Ovary (tissue), 9 donors: ENCODE results near the gene CITED4. TPM values are rescaled to one million over a fixed set of nuclear protein-coding genes. Genes with fewer than 3 reads are reported as not detected.

Experiments
- DNase-seq, 5 donors: peaks; one replicate each; pipeline ENCODE4 v3.0.0-alpha.2; 2019 to 2020
- H3K27ac ChIP-seq, 2 donors: fragments of 200-600 bp; one replicate each; pipeline versions ENCODE4 v1.5.1 to v1.8.0; 2019 to 2022
- H3K27me3 ChIP-seq: fragments of 200-600 bp; one replicate; pipeline ENCODE4 v1.8.0; 2022
- H3K36me3 ChIP-seq: fragments of 200-600 bp; sonication (generic); one replicate; pipeline ENCODE4 v1.5.1; 2019
- H3K4me1 ChIP-seq: one replicate; pipeline ENCODE4 v1.8.1; 2013; ENCODE audit warnings: mild to moderate bottlenecking, moderate library complexity; ENCODE audit not compliant: insufficient read depth
- H3K4me3 ChIP-seq: fragments of 200-600 bp; sonication (generic); one replicate; pipeline ENCODE4 v1.5.1; 2017
- H3K9me3 ChIP-seq, 2 donors: fragments of 200-600 bp in 1 of 2; sonication (generic) in 1 of 2; one replicate each; pipeline versions ENCODE4 v1.5.1 to v1.8.1; 2013 to 2019; ENCODE audit warnings: mild to moderate bottlenecking in 1 of 2, moderate library complexity in 1 of 2
- CTCF ChIP-seq, 3 donors: fragments of 450-650 bp in 2 of 3; fragments of 200-600 bp in 1 of 3; IDR thresholded peaks; one replicate each; pipeline versions ENCODE4 v1.5.1 to v1.8.0; 2016 to 2022; ENCODE audit warnings: antibody characterized with exemption in 3 of 3, mild to moderate bottlenecking in 1 of 3
- EP300 ChIP-seq: sonication (generic); formaldehyde crosslinking; IDR thresholded peaks from one replicate; pipeline ENCODE4 v1.6.1; 2017; ENCODE audit warnings: antibody characterized with exemption
- POLR2A ChIP-seq: fragments of 450-650 bp; IDR thresholded peaks from one replicate; pipeline ENCODE4 v1.6.1; 2017; ENCODE audit warnings: antibody characterized with exemption, mild to moderate bottlenecking, moderate library complexity
- WGBS, 3 donors: extraction: QIAGEN DNeasy Blood & Tissue Kit in 1 of 3; methylation state at CpG; one replicate each; pipeline versions ENCODE4 v1.1.5 to v1.1.7; 2013 to 2017; 5-methylcytosine and 5-hydroxymethylcytosine counted together
- intact Hi-C, 4 donors: fragments of 100-400 bp; cut with DNase I; formaldehyde crosslinking; loops; one replicate each; pipeline versions ENCODE4 v1.11.0 to v1.15.1; 2022 to 2023
- polyA plus RNA-seq, 2 donors: library from polyadenylated mRNA; stranded (reverse); fragments of 200-250 nt in 1 of 2; fragments of 350-450 nt in 1 of 2; fragmentation: Illumina TruSeq in 1 of 2; extraction: RNeasy Lipid Tissue Mini Kit (QIAGEN cat#74804) in 1 of 2; gene quantifications; one replicate each; pipeline ENCODE4 v1.2.3, GENCODE V29; 2013 to 2014
- total RNA-seq, 7 donors: library from RNA; depleted of rRNA in 2 of 7; stranded (reverse); fragments of >200 nt in 2 of 7; fragmentation: NEBNext Ultra II Directional in 3 of 7; extraction: Animal tissue kit (Norgen Biotek cat#: 25700) in 3 of 7; gene quantifications; one replicate each; pipeline versions ENCODE4 v1.1.0 to v1.2.4, GENCODE V29; 2016 to 2023
- donor health status: DM: no; HTN: no; CAD: no; lungs with moderate emphysema.
- donor health status: DM: no; HTN: no; CAD: no.
- donor health status: Bipolar disorder and iron deficiency.
- donor health status: DM: yes; HTN: yes; CAD: no.
- donor health status: DM: no; HTN: no; CAD: no.
- donor health status: DM: yes; HTN: yes; CAD: no.

Gene CITED4
- total and polyA plus RNA-seq, 9 donors, result 0.75 to 149 (median 24.2) TPM

GRCh38 chr1:40856656-40857302 is 5.4 kb downstream of the CITED4 start:
- H3K27ac ChIP-seq, result no peak overlapping the region
- DNase-seq, result no peak
- intact Hi-C loops, result no loop called here
- no peaks in the 10 kb centered on the region for H3K27me3 ChIP-seq
- peaks cover 7% of the 10 kb centered on the region for H3K4me1 ChIP-seq
- no peak overlapping the region for H3K4me3 ChIP-seq
- TF ChIP-seq CTCF (IDR thresholded peaks at IDR 0.05) (no peak), POLR2A (no peak), EP300 (no peak)
- WGBS, 3 donors, result 94 to 95% (median 94%) methylated on average over 9 of the region's 9 CpGs
- H3K9me3 ChIP-seq, result no peaks in the 10 kb centered on the region
- H3K36me3 ChIP-seq, result no peaks in the 10 kb centered on the region

GRCh38 chr1:40856116-40856515 is 6.0 kb downstream of the CITED4 start:
- intact Hi-C loops, result no loop called here
- TF ChIP-seq CTCF (IDR thresholded peaks at IDR 0.05) (no peak), EP300 (no peak), POLR2A (no peak)
- Histone ChIP-seq H3K9me3 (no peaks in the 10 kb centered on the region), H3K4me3 (no peak overlapping the region), H3K27ac (no peak overlapping the region), H3K4me1 (peaks cover 6% of the 10 kb centered on the region), H3K27me3 (no peaks in the 10 kb centered on the region), H3K36me3 (no peaks in the 10 kb centered on the region)
- 61 to 98% (median 78%) methylated on average over 3 of the region's 3 CpGs for WGBS, 3 donors
- DNase-seq, result no peak

GRCh38 chr1:40855513-40855912 is 6.7 kb downstream of the CITED4 start:
- intact Hi-C loops, result no loop called here
- H3K27ac ChIP-seq, result no peak overlapping the region
- WGBS, 3 donors, result 78 to 87% (median 85%) methylated on average over 6 of the region's 6 CpGs

DNA sequence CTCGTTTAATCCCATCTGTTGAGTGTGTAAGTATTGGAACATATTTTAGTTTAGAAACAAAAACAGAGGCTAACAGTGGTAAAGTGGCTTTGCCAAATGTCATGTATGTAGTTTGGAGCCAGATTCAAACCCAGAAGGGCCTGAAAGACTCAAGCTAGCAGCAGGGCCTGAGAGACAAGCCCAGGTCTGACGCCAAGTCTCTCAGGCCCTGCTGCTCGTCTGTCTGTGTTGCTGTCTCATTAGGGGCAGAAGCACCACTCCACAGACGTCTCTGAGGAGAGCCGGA is 8.3 kb downstream of the CITED4 start:
- H3K4me1 ChIP-seq, result no peaks in the 10 kb centered on the region
- TF ChIP-seq POLR2A, result no peak
- no peak for TF ChIP-seq EP300
- TF ChIP-seq CTCF (IDR thresholded peaks at IDR 0.05), result no peak
- no peaks in the 10 kb centered on the region for H3K9me3 ChIP-seq
- DNase-seq, result no peak
- WGBS, 3 donors, result 24 to 39% (median 32%) methylated on average over 5 of the region's 5 CpGs
- no peaks in the 10 kb centered on the region for H3K36me3 ChIP-seq
- H3K4me3 ChIP-seq, result no peak overlapping the region
- intact Hi-C loops, result loop anchor here in 2 of 4 donors (5.0 kb wide), 3 partner anchors 82 to 148 kb away; no protein-coding TSS in a partner anchor
- no peak overlapping the region for H3K27ac ChIP-seq
- no peaks in the 10 kb centered on the region for H3K27me3 ChIP-seq

More at GRCh38 chr1:40855513-40855912, 6.7 kb downstream of the CITED4 start:
- TF ChIP-seq POLR2A (no peak), EP300 (no peak), CTCF (IDR thresholded peaks at IDR 0.05) (no peak)
- Histone ChIP-seq H3K9me3 (no peaks in the 10 kb centered on the region), H3K4me1 (peaks cover under 1% of the 10 kb centered on the region), H3K36me3 (no peaks in the 10 kb centered on the region), H3K4me3 (no peak overlapping the region), H3K27me3 (no peaks in the 10 kb centered on the region)
- no peak for DNase-seq
